Right renal pelvis (tissue), 4 donors: Measurements from ENCODE around the gene REP15. TPM values are rescaled to one million over a fixed set of nuclear protein-coding genes. Genes with fewer than 3 reads are reported as not detected.

Experiments
- polyA plus RNA-seq, 4 donors: library from polyadenylated mRNA; unstranded; fragments of 120-200 nt; gene quantifications; one replicate each; pipeline ENCODE4 v1.2.1, GENCODE V29; 2013; ENCODE audit not compliant: insufficient read length in 4 of 4

REP15 gene
- polyA plus RNA-seq, 4 donors = 1.7 to 4.3 (median 2.3) TPM

Other genes with a start within 250 kb of the REP15 start
- under 1 TPM in 3 of 4 donors, not detected in 1; 0.36 to 0.77 (median 0.38) TPM for gene SMCO2, start 249.7 kb upstream of the REP15 start, polyA plus RNA-seq
- gene PPFIBP1, start 172.2 kb upstream of the REP15 start, polyA plus RNA-seq = 10 to 100 TPM; 62.1 to 93.3 (median 78.0) TPM
- gene MRPS35, start 14.4 kb downstream of the REP15 start, polyA plus RNA-seq = 10 to 100 TPM; 80.6 to 97.5 (median 90.1) TPM
- 10 to 100 TPM; 27.1 to 37.5 (median 33.1) TPM for gene KLHL42, start 83.8 kb downstream of the REP15 start, polyA plus RNA-seq
- under 1 TPM; 0.13 to 0.26 (median 0.19) TPM for gene MANSC4, start 83.8 kb downstream of the REP15 start, polyA plus RNA-seq